Activated CD8-positive, alpha-beta memory T cell treated with anti-CD3 and anti-CD28 coated beads for 4 hours (primary cell): ENCODE measurements around the gene CTIF.
"Not testable (repeated sequence)": the region's sequence is repeated elsewhere in the genome, so short reads cannot be mapped to it uniquely, and the experiment has no call there.

Experiments
- DNase-seq, 2 donors: peaks; one replicate each; pipeline ENCODE4 v3.0.0-alpha.2; 2020; ENCODE audit warnings: low read depth in 2 of 2

CTIF gene

DNA sequence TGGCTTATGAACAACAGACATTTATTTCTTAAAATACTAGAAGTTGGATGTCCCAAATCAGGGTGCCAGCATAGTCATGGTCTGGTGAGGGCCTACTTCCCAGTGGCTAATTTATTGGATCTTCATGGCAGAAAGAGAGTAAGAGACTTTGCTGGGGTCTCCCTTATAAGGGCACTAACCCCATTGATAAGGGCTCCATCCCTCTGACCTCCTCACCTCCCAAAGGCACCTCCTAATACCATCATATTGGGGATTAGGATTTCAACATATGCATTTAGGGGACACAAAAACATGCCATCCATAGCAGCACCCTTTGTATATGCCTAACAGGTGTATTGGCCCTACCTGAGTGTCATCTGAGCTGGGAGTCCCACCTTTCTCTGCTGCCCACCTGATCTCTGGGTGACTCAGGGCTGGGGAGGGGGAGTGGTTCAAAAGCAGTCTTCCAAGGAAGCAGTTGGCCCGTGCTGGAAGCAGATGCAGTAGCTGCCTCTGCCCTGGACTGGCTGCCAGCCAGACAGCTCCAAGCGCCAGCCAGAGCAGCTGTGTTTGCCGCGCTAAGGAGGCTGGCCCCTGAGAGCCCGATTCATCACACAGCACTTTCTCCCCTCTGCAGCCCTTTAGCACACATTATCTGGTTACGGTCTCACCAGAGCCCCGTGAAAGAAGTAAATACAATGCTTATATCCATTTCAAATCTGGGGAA lies 327.4 kb downstream of the CTIF start:
- DNase-seq: no peak

DNA sequence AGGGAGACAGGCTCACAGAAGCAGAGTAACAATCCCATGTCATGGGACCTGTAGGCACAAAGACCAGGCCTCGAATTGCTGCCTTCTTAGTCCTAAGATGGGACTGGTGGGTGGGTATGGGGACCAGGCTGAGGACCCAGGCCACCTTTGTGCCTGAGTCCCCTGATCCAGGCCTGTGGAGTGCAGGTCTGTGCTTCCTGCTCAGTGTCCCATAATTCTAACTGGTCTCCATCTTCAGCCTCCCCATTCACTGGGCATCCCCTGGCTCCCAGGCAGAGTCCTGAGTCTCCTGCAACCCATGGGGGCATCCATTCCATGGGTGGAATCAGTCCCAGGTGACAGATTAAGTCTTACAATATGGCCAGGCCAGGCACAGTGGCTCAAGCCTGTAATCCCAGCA lies 328.0 kb downstream of the CTIF start:
- DNase-seq: no peak

DNA sequence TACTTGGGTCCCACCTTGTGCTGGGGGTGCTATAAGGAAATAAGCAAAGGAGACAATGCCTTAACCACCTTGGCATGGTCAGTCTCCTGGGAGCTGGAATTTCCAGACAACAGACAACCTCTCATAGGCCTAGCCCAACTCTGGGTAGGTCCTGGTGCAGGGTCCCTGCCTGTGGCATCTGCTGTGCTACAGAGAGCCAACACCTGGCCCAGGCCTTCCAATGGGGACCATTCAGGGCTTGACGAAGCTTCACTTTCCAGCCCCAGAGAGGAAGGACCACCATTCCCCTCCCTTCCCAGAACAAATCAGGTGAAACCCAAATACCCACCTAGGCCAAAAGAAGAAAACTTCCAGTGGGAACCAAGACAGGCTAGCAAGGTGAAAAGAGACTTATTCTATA lies 329.1 kb downstream of the CTIF start:
- no peak for DNase-seq

DNA sequence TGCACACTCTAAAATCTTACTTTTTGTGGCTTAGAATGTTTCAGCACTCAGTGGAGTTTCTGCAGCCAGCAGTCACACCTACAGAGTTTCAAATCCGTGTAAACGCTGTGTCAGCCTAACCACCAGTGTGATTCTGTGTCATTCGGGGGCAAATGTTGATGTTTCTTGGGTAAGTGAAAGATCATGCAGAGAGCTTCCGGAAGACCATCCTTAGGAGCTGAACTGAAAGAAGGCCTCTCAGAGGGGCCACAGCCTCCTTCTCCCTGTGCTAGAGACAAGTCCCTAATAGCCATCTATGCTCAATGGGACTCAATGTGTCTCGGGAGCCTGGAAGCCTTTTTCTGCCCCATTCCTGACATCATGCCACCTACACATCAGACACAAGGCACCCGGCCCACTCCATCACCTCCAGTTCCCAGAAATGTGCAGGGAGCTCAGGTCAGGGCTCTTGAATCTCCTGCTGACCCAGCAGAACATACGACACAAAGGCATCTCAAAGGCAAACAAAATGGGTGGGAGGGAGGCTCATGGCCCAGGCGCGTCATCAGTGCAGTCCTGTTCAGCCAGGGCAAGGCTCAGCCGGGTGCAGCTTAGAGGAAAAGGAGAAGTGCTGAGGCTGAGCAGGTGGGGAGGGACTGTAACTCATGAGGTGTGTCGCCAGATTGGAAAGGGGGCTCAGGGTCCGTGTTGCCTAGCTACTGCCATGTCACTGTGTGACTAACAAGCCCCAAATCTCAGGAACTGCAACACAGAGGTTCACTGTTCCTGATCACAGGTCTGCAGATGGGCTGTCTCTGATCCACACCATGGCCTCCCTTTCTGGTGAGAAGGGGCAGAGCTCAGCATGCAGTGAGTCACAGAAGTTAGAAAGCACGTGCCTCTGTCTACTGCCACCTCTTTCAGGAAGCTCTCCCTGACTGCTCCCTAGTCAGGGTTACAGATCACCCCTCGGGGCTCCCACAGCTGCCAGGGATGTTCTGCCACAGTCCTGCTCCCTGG lies 329.9 kb downstream of the CTIF start:
- peak; percentile 9 to 24 for DNase-seq

DNA sequence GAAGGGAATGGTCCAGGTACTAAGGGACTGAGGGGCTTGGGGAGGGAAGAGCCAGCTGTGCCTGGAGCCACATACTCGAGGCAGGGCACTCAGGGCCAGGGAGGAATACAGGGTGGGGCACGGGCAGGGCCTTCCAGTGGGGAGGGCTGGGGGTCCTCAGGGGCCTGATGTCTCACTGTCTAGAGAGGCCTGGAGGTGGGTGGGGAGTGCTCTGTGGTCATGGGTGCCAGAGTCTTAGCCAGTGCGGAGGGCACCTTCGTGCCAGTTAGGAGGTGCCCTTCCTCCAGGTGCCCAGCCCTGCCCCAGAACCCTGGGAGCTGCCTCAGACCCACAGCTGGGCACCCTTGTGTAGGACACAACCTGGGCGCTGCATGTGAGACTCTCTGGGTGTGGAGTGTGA lies 330.8 kb downstream of the CTIF start:
- DNase-seq: no peak

DNA sequence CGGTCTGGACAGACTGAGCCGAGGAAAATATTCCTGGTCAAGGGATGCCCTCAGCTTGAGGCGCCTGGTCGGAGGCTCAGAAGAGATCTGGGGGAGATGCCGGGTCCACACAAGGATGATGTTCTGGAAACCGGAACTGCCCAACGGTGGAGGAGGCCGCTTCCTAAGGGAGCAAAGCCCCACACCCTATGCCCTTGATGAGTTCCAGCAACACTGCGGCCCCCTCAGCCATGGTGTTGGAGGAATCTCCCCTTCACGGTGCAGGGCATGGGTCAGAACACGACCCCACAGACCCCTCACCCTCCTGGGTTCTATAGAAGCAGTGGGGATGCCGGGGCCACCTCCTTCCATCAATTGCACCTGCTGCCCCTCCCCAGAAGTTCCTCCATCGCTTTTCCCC lies 332.1 kb downstream of the CTIF start:
- not testable (repeated sequence) for DNase-seq

DNA sequence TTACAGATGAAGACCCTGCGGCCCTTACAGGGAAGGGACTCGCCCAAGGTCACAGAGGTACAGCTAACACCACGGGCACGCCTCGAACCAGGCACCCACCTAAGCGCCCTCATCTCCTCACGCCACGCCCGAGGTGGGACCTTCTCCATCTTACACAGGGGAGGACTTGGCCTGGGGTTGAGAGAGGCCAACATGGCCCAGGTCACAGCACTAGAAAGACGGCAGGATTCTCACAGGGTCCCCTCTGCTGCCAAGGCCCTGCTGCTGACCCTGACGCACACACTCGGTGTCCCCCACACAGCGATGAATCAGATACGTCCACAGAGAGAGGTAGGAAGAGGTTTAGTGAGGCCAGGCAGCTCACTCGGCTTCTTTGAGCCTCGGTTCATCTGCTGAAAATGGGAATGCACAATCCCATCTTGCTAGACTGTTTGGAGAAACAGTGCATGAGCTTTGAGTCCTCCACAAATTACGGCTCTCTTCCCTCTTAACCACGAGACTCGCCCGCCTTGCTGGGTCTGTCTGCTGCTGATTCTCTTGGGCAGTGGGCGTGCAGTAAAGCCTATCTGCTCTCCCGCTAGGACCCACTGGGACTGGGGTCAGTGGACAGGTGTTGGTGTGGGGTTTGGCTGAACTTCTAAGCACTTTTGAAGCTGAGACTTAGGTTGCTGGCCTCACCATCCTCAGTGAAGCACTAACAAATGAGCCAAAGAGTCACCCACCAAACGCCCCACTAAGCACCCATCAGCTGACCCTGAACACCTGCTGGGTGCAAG lies 332.7 kb downstream of the CTIF start:
- no peak for DNase-seq

DNA sequence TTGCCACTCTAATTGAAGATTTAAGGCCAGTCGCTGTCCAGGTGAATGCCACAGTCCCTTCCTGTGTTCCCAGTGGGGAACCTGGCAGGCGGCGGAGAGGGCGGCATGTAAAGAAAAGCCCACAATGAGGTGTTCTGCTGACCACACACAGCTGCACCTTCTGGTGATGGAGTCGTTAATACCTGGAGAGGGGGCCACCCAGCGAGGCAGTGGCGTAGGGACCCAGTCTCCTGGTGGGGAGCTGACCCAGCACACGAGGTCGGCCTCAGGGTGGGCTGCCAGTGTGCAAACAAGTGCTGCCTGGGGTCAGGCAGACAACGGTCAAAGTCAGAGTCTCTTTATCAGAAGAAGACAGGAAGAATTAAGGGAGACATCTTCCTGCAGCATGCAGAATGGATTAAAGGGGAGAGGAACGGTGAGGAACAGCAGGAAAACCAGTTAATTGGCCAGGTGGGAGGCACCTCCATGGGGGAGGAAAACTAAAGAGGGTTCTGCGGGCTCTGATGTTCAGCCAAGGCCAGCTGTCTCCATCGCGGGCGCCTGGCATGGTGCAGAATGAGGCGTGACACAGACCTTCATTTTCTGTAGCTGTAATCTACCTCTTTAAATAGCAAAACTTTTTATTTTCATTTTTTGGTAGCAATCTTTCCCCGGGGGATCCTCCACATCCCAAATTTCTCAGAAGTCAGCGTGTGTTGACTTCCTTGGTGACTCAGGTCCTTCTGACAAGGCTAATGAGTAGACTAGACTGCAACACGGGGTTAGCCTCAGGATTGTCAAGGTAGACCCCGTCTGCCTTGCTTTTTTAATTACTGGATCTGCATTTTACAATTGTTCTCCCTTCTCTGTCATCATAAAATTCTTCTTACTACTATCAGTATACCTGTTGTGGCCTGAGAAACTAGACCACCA lies 333.7 kb downstream of the CTIF start:
- no peak for DNase-seq

DNA sequence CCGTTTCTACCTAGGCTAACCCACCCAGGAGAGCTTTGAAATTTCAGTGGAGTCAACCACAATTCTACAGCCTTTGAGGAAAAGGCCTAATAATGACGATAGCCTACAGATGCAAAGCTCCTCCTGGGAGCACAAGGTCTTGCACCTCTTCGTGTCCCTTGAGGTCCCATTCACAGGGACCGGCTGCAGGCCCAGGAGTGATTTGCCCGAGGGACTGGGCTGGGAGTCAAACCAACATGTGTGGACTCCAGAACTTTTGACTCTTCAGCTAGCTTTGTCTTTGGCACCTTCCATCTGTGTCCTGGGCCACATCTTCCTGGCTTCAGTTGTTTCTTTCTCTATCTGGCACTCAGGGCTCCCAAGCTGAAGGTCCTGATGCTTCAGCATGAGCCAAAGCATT lies 335.4 kb downstream of the CTIF start:
- DNase-seq: no peak

DNA sequence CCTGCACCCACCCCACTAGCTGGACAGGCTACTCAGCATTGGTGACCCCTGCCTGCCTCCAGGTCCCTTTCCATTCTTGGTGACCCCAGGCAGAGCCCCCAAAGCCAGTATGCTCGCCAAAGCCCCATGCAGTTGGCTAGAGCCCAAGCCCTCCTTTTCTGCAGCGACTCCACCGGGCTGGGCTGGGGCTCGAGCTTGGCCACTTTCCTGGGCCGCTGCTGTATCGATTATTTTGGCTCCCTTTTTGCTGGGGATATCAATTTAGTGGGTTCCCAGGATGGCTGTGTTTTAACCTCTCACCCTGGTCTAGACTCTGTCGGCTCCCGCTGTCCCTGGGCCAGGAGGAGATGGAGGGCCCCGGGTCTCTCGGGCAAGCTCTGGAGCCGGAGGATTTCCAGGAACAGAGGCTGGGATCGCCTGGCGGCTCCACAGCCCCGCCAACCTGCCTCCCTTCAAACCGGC lies 335.9 kb downstream of the CTIF start:
- no peak for DNase-seq

DNA sequence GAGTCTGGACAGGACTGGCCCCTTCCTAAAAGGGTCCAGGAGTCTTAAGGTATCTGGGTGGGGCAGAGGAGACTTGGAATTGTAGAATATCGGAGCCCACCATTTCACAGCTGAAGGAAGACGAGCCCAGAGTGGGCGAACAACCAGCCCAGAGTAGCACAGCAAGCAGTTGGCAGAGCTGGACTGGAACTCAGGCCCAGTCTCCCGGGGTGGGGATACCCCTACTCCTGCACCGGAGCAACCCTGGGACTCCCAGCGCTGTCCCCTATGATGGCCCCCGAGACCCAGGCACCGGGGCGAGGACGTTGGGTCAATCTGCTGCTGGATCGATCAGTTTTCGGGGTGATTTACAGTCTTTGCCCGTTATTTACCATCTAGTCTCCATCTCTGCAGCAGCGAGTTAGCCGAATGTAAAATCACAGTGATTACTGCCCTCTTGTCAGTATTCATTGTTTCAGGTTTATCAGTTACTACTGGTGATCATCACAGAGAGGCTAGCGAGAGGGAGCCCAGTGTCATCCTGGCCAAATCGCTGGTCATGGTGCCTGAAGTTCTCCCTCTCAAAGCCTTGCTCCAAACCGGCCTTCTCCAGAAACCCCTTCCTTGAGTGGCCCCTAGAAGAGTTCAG lies 336.6 kb downstream of the CTIF start:
- no peak for DNase-seq

DNA sequence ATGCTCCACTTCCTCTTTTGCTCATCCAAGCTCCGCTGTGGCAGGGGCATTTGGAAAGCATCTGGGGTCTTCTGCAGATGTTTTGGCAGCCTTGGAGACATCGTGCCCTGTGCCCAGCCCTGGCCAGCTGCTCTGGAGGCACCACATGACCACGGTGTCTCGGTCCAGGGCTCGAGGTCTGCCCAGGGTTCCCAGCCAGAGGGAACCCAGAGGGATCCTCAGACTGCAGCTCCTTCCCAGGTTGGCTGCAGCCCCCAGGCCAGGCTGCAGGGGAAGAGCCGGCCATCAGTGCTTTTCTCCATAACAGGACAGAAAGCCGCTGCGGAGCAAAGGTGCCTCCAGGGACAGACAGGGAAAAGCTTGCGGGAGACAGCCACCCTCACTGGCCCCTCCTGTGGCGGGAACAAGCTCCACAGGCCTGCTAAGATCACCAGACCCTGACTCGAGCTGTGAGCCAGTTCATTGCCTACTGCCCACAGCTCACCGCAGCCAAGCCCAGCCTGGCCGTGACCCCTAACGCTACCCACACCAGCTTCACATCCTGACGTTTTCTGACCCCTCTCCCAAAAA lies 337.2 kb downstream of the CTIF start:
- no peak for DNase-seq

DNA sequence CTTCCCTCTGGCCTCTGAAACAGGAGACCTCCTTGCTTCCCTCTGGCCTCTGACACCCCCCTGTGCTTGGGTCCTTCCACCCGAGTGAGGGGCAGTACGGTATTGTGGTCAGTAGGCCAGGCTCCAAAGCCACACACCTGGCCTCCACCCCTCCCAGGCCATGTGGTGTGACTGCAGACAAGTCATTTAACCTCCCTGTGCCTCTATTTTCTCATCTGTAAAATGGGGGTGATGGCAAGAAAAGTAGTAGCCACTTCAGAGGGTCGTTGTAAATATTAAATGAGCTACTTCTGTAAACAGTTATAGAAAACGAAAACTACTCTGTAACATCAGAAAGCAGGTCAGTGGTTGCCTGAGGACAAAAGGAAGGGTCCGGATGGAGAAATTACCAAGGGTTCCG lies 337.8 kb downstream of the CTIF start:
- DNase-seq: no peak

DNA sequence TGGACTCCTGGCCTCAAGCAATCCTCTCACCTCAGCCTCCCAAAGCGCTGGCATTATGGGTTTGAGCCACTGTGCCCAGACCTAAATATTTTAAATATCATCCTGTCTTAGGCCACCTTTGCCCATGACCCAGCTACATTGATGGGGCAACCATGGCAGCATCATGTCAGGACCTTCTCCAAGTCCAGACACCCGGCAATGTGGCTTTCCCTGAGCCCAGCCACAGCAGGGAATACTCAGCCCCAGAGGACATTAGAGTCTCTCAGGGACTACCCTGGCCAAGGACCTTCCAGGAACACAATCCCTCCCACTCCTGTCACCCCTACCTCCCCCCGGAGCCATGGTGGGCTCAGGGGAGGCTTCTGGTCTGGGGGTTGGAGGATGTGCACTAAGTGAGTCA lies 339.1 kb downstream of the CTIF start:
- DNase-seq: no peak

DNA sequence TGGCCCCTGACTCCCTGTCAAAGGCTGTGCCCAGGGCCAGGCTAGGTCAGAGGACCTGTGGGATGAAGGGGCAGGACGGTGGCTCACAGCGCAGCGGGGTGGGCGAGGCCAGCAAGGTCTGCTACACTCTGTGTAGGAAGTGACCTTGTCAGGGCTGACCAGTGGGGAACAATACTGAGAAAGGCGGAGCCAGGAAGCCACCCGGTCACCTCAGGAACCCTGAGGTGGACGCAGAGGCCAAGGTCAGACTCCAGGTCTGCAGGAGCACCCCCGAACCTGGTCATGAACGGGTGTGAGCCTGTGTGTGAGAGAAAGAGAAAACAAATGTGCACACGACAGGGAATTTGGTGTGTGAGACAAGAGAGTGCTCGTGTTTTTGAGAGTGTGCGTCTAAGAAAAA lies 339.6 kb downstream of the CTIF start:
- DNase-seq: no peak

DNA sequence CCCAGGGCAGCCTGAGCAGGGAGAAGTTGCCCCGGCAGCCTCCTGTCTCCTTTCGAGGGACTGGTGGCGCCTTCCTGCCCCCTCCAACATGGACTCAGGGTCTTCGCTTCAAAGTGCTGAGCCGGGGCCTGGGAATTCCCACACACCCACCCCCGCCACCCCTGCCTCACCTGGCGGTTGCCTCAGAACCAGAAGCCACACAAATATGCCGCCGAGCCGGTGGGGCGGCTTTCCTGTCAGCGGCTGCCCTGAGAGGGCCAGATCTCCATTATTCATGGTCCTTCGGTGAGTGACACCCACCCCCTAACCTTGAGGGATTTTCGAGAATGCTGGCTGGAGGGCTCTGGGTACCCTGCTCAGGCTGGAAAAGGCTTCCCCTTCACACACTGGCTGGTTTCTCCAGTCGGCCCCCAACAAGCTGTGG lies 340.2 kb downstream of the CTIF start:
- DNase-seq: no peak

DNA sequence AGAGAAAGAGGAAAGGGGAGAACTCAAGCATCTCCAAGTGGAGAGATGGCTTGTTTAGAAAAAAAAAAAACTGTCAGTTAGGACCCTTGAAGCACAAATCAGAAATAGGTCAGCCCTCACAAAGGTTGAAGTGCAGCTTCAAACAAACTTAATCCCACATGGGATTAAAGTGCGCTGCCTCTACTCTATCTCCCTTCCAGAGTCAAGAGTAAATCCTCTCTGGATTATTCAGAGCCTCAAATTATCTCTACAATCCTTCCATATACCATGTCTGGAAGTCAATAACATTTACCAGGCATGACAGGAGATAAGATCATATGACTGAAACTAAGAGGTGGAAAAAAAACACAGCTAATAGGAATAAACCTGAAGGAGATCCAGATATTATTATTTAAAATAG lies 342.1 kb downstream of the CTIF start:
- no peak for DNase-seq

DNA sequence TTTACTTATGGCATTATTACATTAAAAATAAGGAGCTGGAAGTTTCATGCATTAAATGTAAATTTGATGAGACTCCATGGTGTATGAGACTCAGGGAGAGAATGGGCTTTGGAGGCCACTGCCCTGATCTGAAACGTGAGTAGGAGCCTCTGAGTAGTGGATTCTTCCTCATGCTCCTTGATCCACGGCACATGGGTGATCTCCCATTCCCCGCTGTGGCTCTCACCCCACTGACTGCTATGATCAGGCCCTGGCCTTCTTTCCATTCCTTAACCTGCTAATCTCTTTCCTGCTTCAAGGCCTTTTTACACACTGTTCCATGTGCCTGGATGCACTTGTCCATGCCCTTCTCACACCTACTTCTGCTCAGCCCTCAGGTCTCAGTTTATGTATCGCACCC lies 343.5 kb downstream of the CTIF start:
- DNase-seq: no peak

DNA sequence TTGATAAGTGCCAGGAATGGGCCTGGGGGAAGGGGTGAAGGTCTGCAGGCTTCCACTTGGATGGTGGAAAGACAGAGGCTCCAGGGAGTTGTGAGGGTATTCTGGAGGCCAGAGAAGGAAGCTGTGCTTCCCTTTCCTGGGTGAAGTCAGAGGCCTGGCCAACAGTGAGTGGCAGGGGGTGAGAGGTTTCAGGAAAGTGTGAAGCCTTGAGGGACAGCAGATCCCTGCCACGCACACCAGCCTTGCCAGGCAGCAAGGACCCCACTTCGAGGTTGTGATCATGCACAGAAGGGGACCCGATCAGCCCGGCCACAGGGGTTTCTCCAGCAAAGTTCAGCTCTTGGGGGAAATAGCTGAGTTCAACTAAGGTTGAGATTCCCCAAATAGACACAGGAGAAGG lies 345.5 kb downstream of the CTIF start:
- DNase-seq: no peak

DNA sequence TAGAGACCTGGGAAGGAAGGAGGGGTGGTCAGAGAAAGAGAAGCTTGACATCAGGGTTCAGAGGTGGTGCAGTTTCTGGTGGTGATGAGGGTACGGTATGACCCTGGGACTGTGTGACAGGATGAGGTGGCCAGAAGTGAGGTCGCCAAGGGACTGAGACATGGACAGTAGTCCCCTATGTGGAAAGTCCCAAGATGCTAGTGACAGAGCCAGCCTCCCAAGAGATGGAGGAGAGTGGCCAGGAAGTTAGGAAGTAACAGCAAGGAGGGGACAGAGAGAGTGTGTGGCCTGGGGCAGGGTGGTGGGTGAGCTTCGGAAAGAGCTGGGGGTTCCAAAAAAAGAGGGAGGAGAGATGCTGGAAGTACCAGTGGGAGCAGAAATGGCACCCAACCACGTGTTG lies 345.9 kb downstream of the CTIF start:
- no peak for DNase-seq
